ENCODE data around the gene TTC9.

GRCh38 chr14:70662080-70662479 lies 20.4 kb downstream of the TTC9 start:
- TF ChIP-seq MAZ (CRISPR knock-in tag; conservative IDR thresholded peaks at IDR 0.05 in 1 of 2, IDR thresholded peaks at IDR 0.05 in 1 of 2) (no peak), CAMTA2 (CRISPR knock-in tag; conservative IDR thresholded peaks at IDR 0.05) (no peak), FOXA1 (IDR thresholded peaks at IDR 0.05; ENCODE audit: borderline replicate concordance) (no peak), ZKSCAN8 (CRISPR knock-in tag; IDR thresholded peaks at IDR 0.05) (no peak), POLR3A (IDR thresholded peaks at IDR 0.05; ENCODE audit: borderline replicate concordance, extremely low read depth, insufficient read depth, insufficient read length) (no peak)
- TF ChIP-seq, protein P1, sequence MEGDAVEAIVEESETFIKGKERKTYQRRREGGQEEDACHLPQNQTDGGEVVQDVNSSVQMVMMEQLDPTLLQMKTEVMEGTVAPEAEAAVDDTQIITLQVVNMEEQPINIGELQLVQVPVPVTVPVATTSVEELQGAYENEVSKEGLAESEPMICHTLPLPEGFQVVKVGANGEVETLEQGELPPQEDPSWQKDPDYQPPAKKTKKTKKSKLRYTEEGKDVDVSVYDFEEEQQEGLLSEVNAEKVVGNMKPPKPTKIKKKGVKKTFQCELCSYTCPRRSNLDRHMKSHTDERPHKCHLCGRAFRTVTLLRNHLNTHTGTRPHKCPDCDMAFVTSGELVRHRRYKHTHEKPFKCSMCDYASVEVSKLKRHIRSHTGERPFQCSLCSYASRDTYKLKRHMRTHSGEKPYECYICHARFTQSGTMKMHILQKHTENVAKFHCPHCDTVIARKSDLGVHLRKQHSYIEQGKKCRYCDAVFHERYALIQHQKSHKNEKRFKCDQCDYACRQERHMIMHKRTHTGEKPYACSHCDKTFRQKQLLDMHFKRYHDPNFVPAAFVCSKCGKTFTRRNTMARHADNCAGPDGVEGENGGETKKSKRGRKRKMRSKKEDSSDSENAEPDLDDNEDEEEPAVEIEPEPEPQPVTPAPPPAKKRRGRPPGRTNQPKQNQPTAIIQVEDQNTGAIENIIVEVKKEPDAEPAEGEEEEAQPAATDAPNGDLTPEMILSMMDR (IDR thresholded peaks at IDR 0.05 in 2 of 3, conservative IDR thresholded peaks at IDR 0.05 in 1 of 3; ENCODE audit: insufficient read depth in 2 of 3, low read depth in 1 of 3, low read length in 3 of 3) = no peak
- TF ChIP-seq, protein P2, sequence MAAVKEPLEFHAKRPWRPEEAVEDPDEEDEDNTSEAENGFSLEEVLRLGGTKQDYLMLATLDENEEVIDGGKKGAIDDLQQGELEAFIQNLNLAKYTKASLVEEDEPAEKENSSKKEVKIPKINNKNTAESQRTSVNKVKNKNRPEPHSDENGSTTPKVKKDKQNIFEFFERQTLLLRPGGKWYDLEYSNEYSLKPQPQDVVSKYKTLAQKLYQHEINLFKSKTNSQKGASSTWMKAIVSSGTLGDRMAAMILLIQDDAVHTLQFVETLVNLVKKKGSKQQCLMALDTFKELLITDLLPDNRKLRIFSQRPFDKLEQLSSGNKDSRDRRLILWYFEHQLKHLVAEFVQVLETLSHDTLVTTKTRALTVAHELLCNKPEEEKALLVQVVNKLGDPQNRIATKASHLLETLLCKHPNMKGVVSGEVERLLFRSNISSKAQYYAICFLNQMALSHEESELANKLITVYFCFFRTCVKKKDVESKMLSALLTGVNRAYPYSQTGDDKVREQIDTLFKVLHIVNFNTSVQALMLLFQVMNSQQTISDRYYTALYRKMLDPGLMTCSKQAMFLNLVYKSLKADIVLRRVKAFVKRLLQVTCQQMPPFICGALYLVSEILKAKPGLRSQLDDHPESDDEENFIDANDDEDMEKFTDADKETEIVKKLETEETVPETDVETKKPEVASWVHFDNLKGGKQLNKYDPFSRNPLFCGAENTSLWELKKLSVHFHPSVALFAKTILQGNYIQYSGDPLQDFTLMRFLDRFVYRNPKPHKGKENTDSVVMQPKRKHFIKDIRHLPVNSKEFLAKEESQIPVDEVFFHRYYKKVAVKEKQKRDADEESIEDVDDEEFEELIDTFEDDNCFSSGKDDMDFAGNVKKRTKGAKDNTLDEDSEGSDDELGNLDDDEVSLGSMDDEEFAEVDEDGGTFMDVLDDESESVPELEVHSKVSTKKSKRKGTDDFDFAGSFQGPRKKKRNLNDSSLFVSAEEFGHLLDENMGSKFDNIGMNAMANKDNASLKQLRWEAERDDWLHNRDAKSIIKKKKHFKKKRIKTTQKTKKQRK (IDR thresholded peaks at IDR 0.05; ENCODE audit: borderline replicate concordance, low read depth, low read length) = no peak
